OCI-LY3 (cell line): Measurements from ENCODE around the gene MMP28.

Experiments used
- H2AFZ ChIP-seq: fragments of 200-600, 300-600 bp; shearing (Covaris generic); 2 replicates; pipeline ENCODE4 v1.6.0; 2014; ENCODE audit warnings: antibody characterized with exemption, low read depth, low read length
- H3K27ac ChIP-seq: fragments of 200-600, 300-600 bp; sonication (generic); 2 replicates; pipeline ENCODE4 v1.5.1; 2014; ENCODE audit warnings: mild to moderate bottlenecking, low read length, moderate library complexity, mixed read lengths
- H3K27me3 ChIP-seq: fragments of 200-600, 300-600 bp; sonication (generic); 2 replicates; pipeline ENCODE4 v1.6.1; 2014; ENCODE audit warnings: low read depth, low read length, mixed read lengths
- H3K36me3 ChIP-seq: fragments of 200-600, 300-600 bp; sonication (generic); replicated peaks from 2 replicates; pipeline ENCODE3; 2014; ENCODE audit warnings: low read depth, low read length, mixed read lengths
- H3K4me1 ChIP-seq: fragments of 300-600, 200-600 bp; sonication (generic); 2 replicates; pipeline ENCODE4 v1.6.1; 2014; ENCODE audit warnings: low read length, mixed read lengths
- H3K4me2 ChIP-seq: fragments of 200-600, 300-600 bp; sonication (generic); 2 replicates; pipeline ENCODE4 v1.6.1; 2014; ENCODE audit warnings: low read length, mixed read lengths
- H3K4me3 ChIP-seq: fragments of 300-600, 200-600 bp; sonication (generic); 2 replicates; pipeline ENCODE4 v1.5.1; 2014; ENCODE audit warnings: antibody characterized with exemption, mild to moderate bottlenecking, low read length, moderate library complexity
- H3K79me2 ChIP-seq: fragments of 300-600, 200-600 bp; shearing (Covaris generic); 2 replicates; pipeline ENCODE4 v1.6.1; 2014; ENCODE audit warnings: mild to moderate bottlenecking, low read length, mixed read lengths
- H3K9ac ChIP-seq: fragments of 300-600, 200-600 bp; shearing (Covaris generic); 2 replicates; pipeline ENCODE4 v1.6.0; 2014; ENCODE audit warnings: mild to moderate bottlenecking, low read length, moderate library complexity
- H3K9me3 ChIP-seq: fragments of 200-600, 300-600 bp; shearing (Covaris generic); 2 replicates; pipeline ENCODE4 v1.6.1; 2014; ENCODE audit warnings: low read length, mixed read lengths; ENCODE audit not compliant: insufficient read depth
- H4K20me1 ChIP-seq: fragments of 200-600, 300-600 bp; sonication (generic); 2 replicates; pipeline ENCODE4 v1.6.1; 2016; ENCODE audit warnings: low read length, mixed read lengths; ENCODE audit not compliant: insufficient read depth
- EZH2phosphoT487 ChIP-seq: fragments of 200-600 bp; shearing (Covaris generic); IDR thresholded peaks from 2 replicates; pipeline ENCODE4 v1.6.1; 2018; ENCODE audit warnings: antibody characterized with exemption, mixed run types, low read depth
- TF ChIP-seq, protein P1 (sequence below): fragments of 200-600, 300-600 bp; sonication (generic); IDR thresholded peaks from 2 replicates; pipeline ENCODE4 v1.5.1; 2014; ENCODE audit warnings: antibody characterized with exemption, low read length, low read depth

Gene MMP28

DNA sequence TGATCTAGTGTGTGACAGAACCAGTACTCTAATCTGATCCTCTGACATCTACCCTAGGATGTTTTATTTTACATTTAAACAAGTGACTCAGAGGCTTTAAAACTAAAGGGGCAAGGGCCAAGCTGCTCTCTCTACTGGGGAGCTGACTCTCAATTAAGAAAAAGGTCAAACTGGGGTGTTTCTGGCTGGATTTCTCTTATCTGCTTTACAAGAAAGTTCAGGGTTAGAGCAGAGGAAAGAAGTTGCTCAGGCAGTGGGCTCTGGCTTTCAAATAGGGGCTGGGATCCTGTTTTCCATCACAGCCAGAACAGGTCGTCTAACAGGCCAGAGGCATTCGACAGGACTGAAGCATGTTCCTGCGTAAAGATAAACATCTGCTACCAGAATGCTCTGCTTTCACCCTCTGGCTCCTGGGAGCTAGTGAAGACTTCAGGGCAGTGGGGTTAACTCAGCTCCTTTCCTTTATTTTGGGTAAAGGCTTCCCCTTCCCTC, 8.5 kb downstream of the MMP28 start:
- H3K27me3 ChIP-seq, result peaks cover 49% of the 10 kb centered on the region
- H3K36me3 ChIP-seq, result no peaks in the 10 kb centered on the region

DNA sequence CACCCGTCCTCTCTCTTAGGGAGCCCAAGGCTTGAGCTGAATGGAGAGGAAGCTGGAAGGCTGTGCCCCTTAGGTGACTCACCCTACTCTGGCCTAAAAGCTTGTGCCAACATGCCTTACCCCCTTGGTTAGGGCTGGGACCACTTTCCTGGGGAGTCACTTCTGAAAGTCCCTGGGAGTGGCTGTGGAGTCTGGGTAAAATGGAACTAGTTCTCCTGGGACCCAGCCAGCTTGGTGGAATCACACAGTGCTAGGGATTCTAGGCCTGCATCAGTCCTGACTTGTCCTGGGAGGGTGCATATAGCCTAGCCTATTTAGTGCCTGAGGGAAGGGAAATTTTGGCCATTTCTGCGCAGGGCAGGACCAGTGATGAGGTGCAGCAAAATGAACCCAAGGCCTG, 10.5 kb downstream of the MMP28 start:
- H3K27ac ChIP-seq, result no peak overlapping the region
- no peak overlapping the region for H3K4me3 ChIP-seq
- H3K9me3 ChIP-seq, result no peaks in the 10 kb centered on the region
- H3K4me2 ChIP-seq, result no peak overlapping the region
- no peaks in the 10 kb centered on the region for H3K4me1 ChIP-seq
- no peak overlapping the region for H2AFZ ChIP-seq
- TF ChIP-seq EZH2phosphoT487, result no peak
- TF ChIP-seq, protein P1, sequence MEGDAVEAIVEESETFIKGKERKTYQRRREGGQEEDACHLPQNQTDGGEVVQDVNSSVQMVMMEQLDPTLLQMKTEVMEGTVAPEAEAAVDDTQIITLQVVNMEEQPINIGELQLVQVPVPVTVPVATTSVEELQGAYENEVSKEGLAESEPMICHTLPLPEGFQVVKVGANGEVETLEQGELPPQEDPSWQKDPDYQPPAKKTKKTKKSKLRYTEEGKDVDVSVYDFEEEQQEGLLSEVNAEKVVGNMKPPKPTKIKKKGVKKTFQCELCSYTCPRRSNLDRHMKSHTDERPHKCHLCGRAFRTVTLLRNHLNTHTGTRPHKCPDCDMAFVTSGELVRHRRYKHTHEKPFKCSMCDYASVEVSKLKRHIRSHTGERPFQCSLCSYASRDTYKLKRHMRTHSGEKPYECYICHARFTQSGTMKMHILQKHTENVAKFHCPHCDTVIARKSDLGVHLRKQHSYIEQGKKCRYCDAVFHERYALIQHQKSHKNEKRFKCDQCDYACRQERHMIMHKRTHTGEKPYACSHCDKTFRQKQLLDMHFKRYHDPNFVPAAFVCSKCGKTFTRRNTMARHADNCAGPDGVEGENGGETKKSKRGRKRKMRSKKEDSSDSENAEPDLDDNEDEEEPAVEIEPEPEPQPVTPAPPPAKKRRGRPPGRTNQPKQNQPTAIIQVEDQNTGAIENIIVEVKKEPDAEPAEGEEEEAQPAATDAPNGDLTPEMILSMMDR, result no peak
- H3K36me3 ChIP-seq, result no peaks in the 10 kb centered on the region
- no peaks in the 10 kb centered on the region for H4K20me1 ChIP-seq
- no peak overlapping the region for H3K9ac ChIP-seq
- peaks cover 47% of the 10 kb centered on the region for H3K27me3 ChIP-seq
- H3K79me2 ChIP-seq, result no peaks in the 10 kb centered on the region

More for the DNA sequence above, 8.5 kb downstream of the MMP28 start:
- H3K9me3 ChIP-seq, result no peaks in the 10 kb centered on the region
- no peak overlapping the region for H3K4me3 ChIP-seq
- H3K27ac ChIP-seq, result no peak overlapping the region
- H3K9ac ChIP-seq, result no peak overlapping the region
- no peaks in the 10 kb centered on the region for H3K4me1 ChIP-seq
- no peaks in the 10 kb centered on the region for H4K20me1 ChIP-seq
- H2AFZ ChIP-seq, result no peak overlapping the region
- TF ChIP-seq EZH2phosphoT487, result no peak
- TF ChIP-seq, protein P1, result no peak
- no peaks in the 10 kb centered on the region for H3K79me2 ChIP-seq
- H3K4me2 ChIP-seq, result no peak overlapping the region

DNA sequence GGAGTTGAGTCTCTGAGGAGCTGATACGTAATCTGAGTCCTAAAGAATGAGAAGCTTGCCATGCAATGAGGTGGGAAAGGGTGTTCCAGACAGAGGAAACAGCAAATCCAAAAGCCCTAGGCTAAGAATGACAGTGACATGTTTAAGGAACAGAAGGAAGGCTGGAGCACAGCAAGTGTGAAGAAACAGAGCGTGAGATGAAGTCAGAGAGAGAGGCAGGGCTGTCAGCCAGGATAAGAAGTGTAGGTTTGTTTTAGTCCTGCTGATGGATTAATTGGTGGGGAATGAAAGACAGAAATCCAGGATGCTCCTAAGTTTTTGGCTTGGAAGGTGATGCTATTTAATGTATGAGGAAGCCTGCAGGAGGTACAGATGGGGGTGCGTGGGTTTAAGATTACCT, 14.5 kb downstream of the MMP28 start:
- H3K4me3 ChIP-seq, result no peak overlapping the region
- no peak overlapping the region for H3K9ac ChIP-seq
- H3K27ac ChIP-seq, result no peak overlapping the region
- no peaks in the 10 kb centered on the region for H4K20me1 ChIP-seq
- no peaks in the 10 kb centered on the region for H3K79me2 ChIP-seq
- no peaks in the 10 kb centered on the region for H3K9me3 ChIP-seq
- H3K36me3 ChIP-seq, result no peaks in the 10 kb centered on the region
- H3K27me3 ChIP-seq, result peaks cover 61% of the 10 kb centered on the region
- no peak for TF ChIP-seq EZH2phosphoT487
- TF ChIP-seq, protein P1, result no peak
- H2AFZ ChIP-seq, result no peak overlapping the region
- H3K4me2 ChIP-seq, result no peak overlapping the region
- no peaks in the 10 kb centered on the region for H3K4me1 ChIP-seq

DNA sequence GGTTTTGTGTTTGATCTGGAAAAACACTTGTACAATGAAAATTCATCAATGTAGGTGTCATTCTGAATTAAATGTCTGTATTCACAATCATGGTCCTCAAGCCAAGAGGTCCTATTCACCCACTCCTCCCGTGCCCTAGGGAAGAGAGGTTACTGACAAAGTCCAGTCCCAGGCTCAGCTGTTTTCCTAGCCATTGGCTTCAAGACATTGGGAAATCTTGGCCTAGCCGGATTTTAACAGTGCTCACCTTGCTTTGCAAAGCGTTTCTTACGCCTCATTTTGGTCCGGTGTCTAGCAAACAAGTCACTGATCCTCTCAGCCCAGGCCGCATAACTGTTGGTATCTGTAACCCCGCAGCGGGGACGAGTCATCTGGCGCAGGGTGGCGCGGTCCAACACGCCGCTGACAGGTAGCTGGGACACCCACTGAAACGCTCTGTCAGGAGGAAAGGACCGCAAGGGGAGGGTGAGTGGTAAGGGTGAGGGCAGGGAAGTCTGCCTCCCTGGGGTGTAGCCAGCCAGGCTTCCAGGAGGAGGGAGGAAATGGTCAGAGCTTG, 16.7 kb downstream of the MMP28 start:
- H3K9ac ChIP-seq, result no peak overlapping the region
- no peaks in the 10 kb centered on the region for H3K9me3 ChIP-seq
- no peak overlapping the region for H2AFZ ChIP-seq
- no peaks in the 10 kb centered on the region for H3K36me3 ChIP-seq
- H4K20me1 ChIP-seq, result no peaks in the 10 kb centered on the region
- H3K27me3 ChIP-seq, result peaks cover 59% of the 10 kb centered on the region
- no peak for TF ChIP-seq EZH2phosphoT487
- TF ChIP-seq, protein P1, result no peak
- H3K4me1 ChIP-seq, result no peaks in the 10 kb centered on the region
- no peak overlapping the region for H3K27ac ChIP-seq
- H3K79me2 ChIP-seq, result no peaks in the 10 kb centered on the region
- no peak overlapping the region for H3K4me2 ChIP-seq
- H3K4me3 ChIP-seq, result no peak overlapping the region
